Astrocyte (in vitro differentiated cells and primary cell): ENCODE data around the gene RAD51B. TPM values are rescaled to one million over a fixed set of nuclear protein-coding genes. Genes with fewer than 3 reads are reported as not detected.
A peak's percentile ranks its signal among the peaks of the same experiment; 100 is the strongest.
"Not testable (repeated sequence)": the region's sequence is repeated elsewhere in the genome, so short reads cannot be mapped to it uniquely, and the experiment has no call there.

Experiments used
- DNase-seq: peaks from one replicate; pipeline ENCODE4 v3.0.0-alpha.2; 2010; ENCODE audit warnings: low read depth
- FAIRE-seq: peaks from 2 replicates; lab custom pipeline; 2011; peaks lifted over from hg19 to GRCh38; lab: Jason Lieb, UNC
- H2AFZ ChIP-seq: 2 replicates; pipeline ENCODE4 v1.6.0; 2012; ENCODE audit warnings: low read depth, low read length, inconsistent platforms
- H3K27ac ChIP-seq: 2 replicates; pipeline ENCODE4 v1.5.1; 2011; ENCODE audit warnings: low read depth, low read length, inconsistent platforms
- H3K27me3 ChIP-seq: 2 replicates; pipeline ENCODE4 v1.6.0; 2011; ENCODE audit warnings: low read length, inconsistent platforms; ENCODE audit not compliant: insufficient read depth
- H3K36me3 ChIP-seq: 2 replicates; pipeline ENCODE4 v1.5.1; 2011; ENCODE audit warnings: low read length, inconsistent platforms; ENCODE audit not compliant: insufficient read depth
- H3K4me1 ChIP-seq: 2 replicates; pipeline ENCODE4 v1.5.1; 2011; ENCODE audit warnings: low read length, inconsistent platforms; ENCODE audit not compliant: insufficient read depth
- H3K4me2 ChIP-seq: 2 replicates; pipeline ENCODE4 v1.6.0; 2012; ENCODE audit warnings: low read length, inconsistent platforms
- H3K4me3 ChIP-seq: 2 replicates; pipeline ENCODE4 v1.5.1; 2011; ENCODE audit warnings: low read depth, mild to moderate bottlenecking, low read length, inconsistent platforms; ENCODE audit not compliant: insufficient read depth
- H3K79me2 ChIP-seq: 2 replicates; pipeline ENCODE4 v1.6.0; 2012; ENCODE audit warnings: mild to moderate bottlenecking, low read length, inconsistent platforms; ENCODE audit not compliant: insufficient read depth
- H3K9ac ChIP-seq: 2 replicates; pipeline ENCODE4 v1.6.0; 2012; ENCODE audit warnings: mild to moderate bottlenecking, low read length, inconsistent platforms
- H3K9me3 ChIP-seq: 2 replicates; pipeline ENCODE4 v1.5.1; 2012; ENCODE audit warnings: low read depth, mild to moderate bottlenecking, low read length, inconsistent platforms; ENCODE audit not compliant: insufficient read depth
- H4K20me1 ChIP-seq: 2 replicates; pipeline ENCODE4 v1.6.0; 2012; ENCODE audit warnings: low read length, inconsistent platforms; ENCODE audit not compliant: insufficient read depth
- H3K27ac Mint-ChIP-seq: one replicate; pipeline ENCODE4 v1.8.0; 2021; ENCODE audit warnings: mild to moderate bottlenecking, mixed read lengths; ENCODE audit not compliant: unreplicated experiment
- H3K27me3 Mint-ChIP-seq: one replicate; pipeline ENCODE4 v1.8.0; 2021; ENCODE audit warnings: low read depth, mixed read lengths; ENCODE audit not compliant: unreplicated experiment
- H3K36me3 Mint-ChIP-seq: one replicate; pipeline ENCODE4 v1.8.0; 2021; ENCODE audit warnings: low read depth, mixed read lengths; ENCODE audit not compliant: unreplicated experiment
- H3K4me1 Mint-ChIP-seq: one replicate; pipeline ENCODE4 v1.8.0; 2021; ENCODE audit warnings: low read depth, mixed read lengths; ENCODE audit not compliant: unreplicated experiment
- H3K4me3 Mint-ChIP-seq: one replicate; pipeline ENCODE4 v1.8.0; 2021; ENCODE audit warnings: mild to moderate bottlenecking, moderate library complexity, mixed read lengths; ENCODE audit not compliant: unreplicated experiment
- H3K9me3 Mint-ChIP-seq: one replicate; pipeline ENCODE4 v1.8.0; 2021; ENCODE audit warnings: mild to moderate bottlenecking, mixed read lengths; ENCODE audit not compliant: unreplicated experiment
- EZH2 ChIP-seq: IDR thresholded peaks from 2 replicates; pipeline ENCODE4 v1.6.1; 2012; ENCODE audit warnings: mild to moderate bottlenecking, low read length, inconsistent platforms; ENCODE audit not compliant: insufficient read depth
- total RNA-seq: library from RNA; stranded (reverse); gene quantifications from 2 replicates; pipeline ENCODE4 v1.2.1, GENCODE V29; 2021
- TF ChIP-seq, protein P1 (sequence below): IDR thresholded peaks from 2 replicates; pipeline ENCODE4 v1.5.1; 2011; ENCODE audit warnings: low read depth, mild to moderate bottlenecking, inconsistent platforms, low read length, moderate library complexity; ENCODE audit not compliant: insufficient read depth

RAD51B gene
- total RNA-seq, 1 donor from 2014 or later, result 10.8 TPM

DNA sequence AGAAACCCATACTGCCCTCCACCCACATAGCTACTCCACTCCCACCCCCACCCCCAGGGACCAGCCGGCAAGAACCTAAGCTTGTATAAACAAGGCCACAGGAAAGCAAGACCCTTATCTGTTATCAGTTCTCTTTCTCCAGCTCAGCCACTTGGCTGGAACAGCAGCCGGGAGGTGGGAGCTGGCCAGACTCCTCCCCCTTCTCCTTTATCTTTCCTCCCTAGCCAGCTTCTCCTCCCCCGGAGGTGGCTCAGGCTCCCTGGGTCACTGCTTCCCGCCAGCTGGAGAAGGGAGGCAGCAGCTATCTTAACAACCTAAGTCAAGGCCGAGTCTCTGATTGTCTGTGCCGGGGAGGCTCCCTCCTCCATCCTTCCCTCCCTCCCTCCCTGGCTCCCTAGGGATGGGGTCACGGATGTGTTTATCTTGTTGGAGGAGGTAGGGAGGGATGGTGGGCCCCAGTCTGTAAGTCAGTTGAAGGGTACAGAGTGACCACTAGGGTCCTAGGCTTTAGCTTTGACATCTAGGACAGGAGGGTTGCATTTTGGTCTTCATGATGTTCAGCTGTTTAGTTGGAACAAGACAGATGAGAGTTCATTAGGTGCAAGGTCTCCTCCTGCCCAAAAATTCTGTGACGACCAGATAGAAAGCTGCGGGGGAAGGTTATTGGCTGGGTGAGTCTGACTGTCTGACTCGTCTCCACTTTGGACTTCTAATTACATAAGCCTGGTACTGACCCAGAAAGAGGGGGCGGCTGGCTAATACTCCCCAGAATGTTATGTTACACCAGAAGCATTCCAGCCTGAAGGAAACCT lies 943.6 kb downstream of the RAD51B start:
- H3K36me3 Mint-ChIP-seq, result no peaks in the 10 kb centered on the region
- H3K27ac Mint-ChIP-seq, result peak overlapping the region; percentile 53
- DNase-seq (peak; percentile 63), FAIRE-seq (no peak)
- Histone ChIP-seq H3K4me2 (peak overlapping the region; percentile 37), H3K4me1 (peaks cover 15% of the 10 kb centered on the region), H4K20me1 (no peaks in the 10 kb centered on the region), H3K36me3 (no peaks in the 10 kb centered on the region), H2AFZ (peak overlapping the region; percentile 32), H3K27me3 (no peaks in the 10 kb centered on the region), H3K9ac (no peak overlapping the region), H3K79me2 (no peaks in the 10 kb centered on the region), H3K4me3 (no peak overlapping the region), H3K9me3 (no peaks in the 10 kb centered on the region), H3K27ac (no peak overlapping the region)
- H3K9me3 Mint-ChIP-seq, result no peaks in the 10 kb centered on the region
- H3K27me3 Mint-ChIP-seq, result peaks cover 20% of the 10 kb centered on the region
- H3K4me1 Mint-ChIP-seq, result peaks cover 8% of the 10 kb centered on the region
- TF ChIP-seq, protein P1, sequence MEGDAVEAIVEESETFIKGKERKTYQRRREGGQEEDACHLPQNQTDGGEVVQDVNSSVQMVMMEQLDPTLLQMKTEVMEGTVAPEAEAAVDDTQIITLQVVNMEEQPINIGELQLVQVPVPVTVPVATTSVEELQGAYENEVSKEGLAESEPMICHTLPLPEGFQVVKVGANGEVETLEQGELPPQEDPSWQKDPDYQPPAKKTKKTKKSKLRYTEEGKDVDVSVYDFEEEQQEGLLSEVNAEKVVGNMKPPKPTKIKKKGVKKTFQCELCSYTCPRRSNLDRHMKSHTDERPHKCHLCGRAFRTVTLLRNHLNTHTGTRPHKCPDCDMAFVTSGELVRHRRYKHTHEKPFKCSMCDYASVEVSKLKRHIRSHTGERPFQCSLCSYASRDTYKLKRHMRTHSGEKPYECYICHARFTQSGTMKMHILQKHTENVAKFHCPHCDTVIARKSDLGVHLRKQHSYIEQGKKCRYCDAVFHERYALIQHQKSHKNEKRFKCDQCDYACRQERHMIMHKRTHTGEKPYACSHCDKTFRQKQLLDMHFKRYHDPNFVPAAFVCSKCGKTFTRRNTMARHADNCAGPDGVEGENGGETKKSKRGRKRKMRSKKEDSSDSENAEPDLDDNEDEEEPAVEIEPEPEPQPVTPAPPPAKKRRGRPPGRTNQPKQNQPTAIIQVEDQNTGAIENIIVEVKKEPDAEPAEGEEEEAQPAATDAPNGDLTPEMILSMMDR, result no peak
- TF ChIP-seq EZH2, result no peak
- H3K4me3 Mint-ChIP-seq, result no peak overlapping the region

DNA sequence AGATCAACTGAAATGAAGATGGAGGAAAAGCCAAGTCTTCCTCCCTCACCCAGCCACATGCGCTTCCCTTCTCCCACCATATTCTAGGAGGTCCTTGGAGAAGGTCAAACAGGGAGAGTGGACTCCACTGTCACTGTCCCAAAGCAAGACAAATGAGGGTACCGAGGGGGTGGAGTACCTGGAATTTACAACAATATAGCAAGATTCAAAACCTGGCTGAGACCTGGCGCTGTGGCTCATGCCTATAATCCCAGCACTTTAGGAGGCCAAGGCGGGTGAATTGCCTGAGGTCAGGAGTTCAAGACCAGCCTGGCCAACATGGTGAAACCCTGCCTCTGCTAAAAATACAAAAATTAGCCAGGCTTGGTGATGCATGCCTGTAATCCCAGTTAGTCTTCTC lies 944.3 kb downstream of the RAD51B start:
- not testable (repeated sequence) for H3K4me1 Mint-ChIP-seq, FAIRE-seq

DNA sequence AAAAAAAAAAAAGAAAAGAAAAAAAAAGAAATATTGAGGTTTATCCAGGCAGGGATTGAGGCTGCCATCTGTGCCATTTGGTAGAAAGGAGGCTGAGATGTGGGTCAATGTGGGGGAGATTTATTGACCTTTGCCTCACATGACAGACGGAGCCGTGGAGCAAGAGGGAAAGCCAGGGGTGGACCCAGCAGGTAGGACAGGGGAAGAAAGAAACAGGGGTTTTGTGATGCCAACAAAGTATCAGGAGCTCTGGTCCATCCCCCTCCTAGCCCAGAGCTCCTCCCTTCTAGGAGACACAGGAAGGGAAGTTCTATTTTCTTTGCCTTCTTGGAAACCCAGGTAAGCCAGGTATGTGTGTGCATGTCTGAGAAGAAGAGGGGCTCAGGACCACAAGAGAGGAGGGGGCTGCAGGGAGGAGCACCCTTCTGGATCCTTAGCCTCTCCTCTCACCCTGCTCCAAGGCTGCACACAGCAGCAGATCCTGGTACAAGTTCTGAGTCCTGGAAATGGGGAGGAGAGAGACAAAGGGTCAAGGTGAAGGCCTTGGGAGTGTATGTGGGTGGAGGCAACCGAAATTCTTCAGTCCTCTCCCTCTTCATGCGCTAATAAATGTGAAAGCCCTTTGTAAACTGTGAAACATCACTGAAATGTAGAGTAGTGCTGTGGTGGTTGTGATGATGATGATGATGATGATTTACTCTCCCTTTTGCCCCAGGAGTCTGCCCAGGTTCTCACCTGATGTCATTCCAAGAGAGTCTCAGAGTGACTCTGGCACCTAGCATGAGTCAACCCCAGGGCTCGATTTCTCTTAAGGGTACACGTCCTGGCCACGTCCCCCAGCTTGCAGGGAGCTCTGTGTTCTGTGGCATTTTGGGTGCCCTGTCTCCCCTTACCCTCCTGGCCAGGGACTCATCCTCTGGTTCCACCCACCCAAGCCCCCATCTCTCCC lies 947.0 kb downstream of the RAD51B start:
- Histone ChIP-seq H3K9me3 (no peaks in the 10 kb centered on the region), H3K4me3 (no peak overlapping the region), H3K4me1 (peaks cover 15% of the 10 kb centered on the region), H3K27ac (no peak overlapping the region), H3K27me3 (no peaks in the 10 kb centered on the region), H3K9ac (no peak overlapping the region), H3K4me2 (no peak overlapping the region), H3K36me3 (no peaks in the 10 kb centered on the region), H4K20me1 (no peaks in the 10 kb centered on the region), H3K79me2 (no peaks in the 10 kb centered on the region), H2AFZ (no peak overlapping the region)
- DNase-seq (no peak), FAIRE-seq (no peak)
- no peak overlapping the region for H3K4me3 Mint-ChIP-seq
- H3K36me3 Mint-ChIP-seq, result no peaks in the 10 kb centered on the region
- H3K27ac Mint-ChIP-seq, result no peak overlapping the region
- peaks cover 8% of the 10 kb centered on the region for H3K4me1 Mint-ChIP-seq
- H3K27me3 Mint-ChIP-seq, result peaks cover 24% of the 10 kb centered on the region
- TF ChIP-seq, protein P1, result no peak
- TF ChIP-seq EZH2, result no peak
- no peaks in the 10 kb centered on the region for H3K9me3 Mint-ChIP-seq

More for the DNA sequence above, 944.3 kb downstream of the RAD51B start:
- H3K27ac ChIP-seq, H2AFZ ChIP-seq, H3K4me3 ChIP-seq, DNase-seq, H3K79me2 ChIP-seq, H3K9me3 Mint-ChIP-seq, H3K36me3 ChIP-seq, H3K9ac ChIP-seq, H4K20me1 ChIP-seq, H3K27me3 ChIP-seq, H3K9me3 ChIP-seq, H3K4me2 ChIP-seq, H3K4me3 Mint-ChIP-seq, H3K36me3 Mint-ChIP-seq: not testable (repeated sequence)
- H3K27me3 Mint-ChIP-seq, result peaks cover 23% of the 10 kb centered on the region
- H3K27ac Mint-ChIP-seq, result peak overlapping the region; percentile 53
- H3K4me1 ChIP-seq, result peaks cover 15% of the 10 kb centered on the region
